H54 (cell line): ENCODE results near the gene AKAP6.
A peak's percentile ranks its signal among the peaks of the same experiment; 100 is the strongest.
"Not testable (repeated sequence)": the region's sequence is repeated elsewhere in the genome, so short reads cannot be mapped to it uniquely, and the experiment has no call there.

Experiments used
- DNase-seq: peaks from one replicate; pipeline ENCODE4 v3.0.0; 2011; ENCODE audit warnings: low spot score, mixed read lengths; ENCODE audit not compliant: insufficient read length
- FAIRE-seq: peaks from 3 replicates; lab custom pipeline; 2011; peaks lifted over from hg19 to GRCh38; lab: Jason Lieb, UNC
- POLR2A ChIP-seq: IDR thresholded peaks from 2 replicates; pipeline ENCODE4 v1.6.1; 2011; ENCODE audit warnings: low read depth, mild to moderate bottlenecking, low read length

Gene AKAP6

GRCh38 chr14:32372154-32372553 lies 43.1 kb downstream of the AKAP6 start:
- FAIRE-seq (no peak), DNase-seq (peak; percentile 4)
- no peak for TF ChIP-seq POLR2A

GRCh38 chr14:32373174-32373573 lies 44.1 kb downstream of the AKAP6 start:
- not testable (repeated sequence) for FAIRE-seq

GRCh38 chr14:32374155-32374554 lies 45.1 kb downstream of the AKAP6 start:
- FAIRE-seq (no peak), DNase-seq (no peak)
- TF ChIP-seq POLR2A = no peak

More at GRCh38 chr14:32373174-32373573, 44.1 kb downstream of the AKAP6 start:
- not testable (repeated sequence) for DNase-seq

GRCh38 chr14:32375663-32376062 lies 46.6 kb downstream of the AKAP6 start:
- no peak for TF ChIP-seq POLR2A
- DNase-seq = no peak
- FAIRE-seq = no peak

- FAIRE-seq (no peak), DNase-seq (no peak)
- TF ChIP-seq POLR2A = no peak
Observed at GRCh38 chr14:32377046-32377646, 48.0 kb downstream of the AKAP6 start.

GRCh38 chr14:32378284-32378683 lies 49.2 kb downstream of the AKAP6 start:
- DNase-seq (no peak), FAIRE-seq (no peak)
- TF ChIP-seq POLR2A = no peak

GRCh38 chr14:32379447-32379846 lies 50.3 kb downstream of the AKAP6 start:
- FAIRE-seq = no peak
- no peak for DNase-seq
- TF ChIP-seq POLR2A = no peak

- no peak for TF ChIP-seq POLR2A
- DNase-seq = no peak
- FAIRE-seq = no peak
Observed at GRCh38 chr14:32381869-32382268, 52.8 kb downstream of the AKAP6 start.

GRCh38 chr14:32382704-32383103 lies 53.6 kb downstream of the AKAP6 start:
- no peak for FAIRE-seq
- no peak for TF ChIP-seq POLR2A
- DNase-seq = no peak

GRCh38 chr14:32383364-32384009 lies 54.4 kb downstream of the AKAP6 start:
- DNase-seq (no peak), FAIRE-seq (no peak)
- TF ChIP-seq POLR2A = no peak

GRCh38 chr14:32384464-32384863 lies 55.4 kb downstream of the AKAP6 start:
- TF ChIP-seq POLR2A = no peak
- FAIRE-seq = no peak
- no peak for DNase-seq

GRCh38 chr14:32387295-32387694 lies 58.2 kb downstream of the AKAP6 start:
- not testable (repeated sequence) for DNase-seq, FAIRE-seq

- FAIRE-seq = no peak
- TF ChIP-seq POLR2A = no peak
- no peak for DNase-seq
Observed at GRCh38 chr14:32393119-32393518, 64.0 kb downstream of the AKAP6 start.

GRCh38 chr14:32394038-32394437 lies 64.9 kb downstream of the AKAP6 start:
- no peak for TF ChIP-seq POLR2A
- DNase-seq (no peak), FAIRE-seq (no peak)

- no peak for DNase-seq
- TF ChIP-seq POLR2A = no peak
- no peak for FAIRE-seq
Observed at GRCh38 chr14:32396885-32397284, 67.8 kb downstream of the AKAP6 start.
